IPS-NIHi7 (cell line): ENCODE data around the gene ACP3.

Source experiments
- DNase-seq: peaks from one replicate; pipeline ENCODE4 v3.0.0; 2012; ENCODE audit warnings: mixed read lengths; ENCODE audit errors: extremely low spot score

The ACP3 gene

GRCh38 chr3:132315851-132316250 is 1.4 kb upstream of the ACP3 start:
- no peak for DNase-seq

GRCh38 chr3:132318451-132318850 is 1.2 kb downstream of the ACP3 start:
- DNase-seq = no peak

GRCh38 chr3:132321304-132321703 is 4.1 kb downstream of the ACP3 start:
- no peak for DNase-seq

- DNase-seq = no peak
These were observed 7.9 kb downstream of the ACP3 start for GRCh38 chr3:132325103-132325606.

GRCh38 chr3:132325634-132326033 is 8.4 kb downstream of the ACP3 start:
- DNase-seq = no peak

GRCh38 chr3:132326251-132326650 is 9.0 kb downstream of the ACP3 start:
- DNase-seq = no peak

- DNase-seq = no peak
These were observed 14.9 kb downstream of the ACP3 start for GRCh38 chr3:132332082-132332481.

GRCh38 chr3:132332508-132332907 is 15.3 kb downstream of the ACP3 start:
- DNase-seq = no peak

- no peak for DNase-seq
These were observed 24.5 kb downstream of the ACP3 start for GRCh38 chr3:132341746-132342145.

- DNase-seq = no peak
These were observed 25.0 kb downstream of the ACP3 start for GRCh38 chr3:132342183-132342582.

- no peak for DNase-seq
These were observed 25.4 kb downstream of the ACP3 start for GRCh38 chr3:132342610-132343009.

GRCh38 chr3:132343018-132343612 is 25.9 kb downstream of the ACP3 start:
- DNase-seq = peak; percentile 53

- no peak for DNase-seq
These were observed 27.6 kb downstream of the ACP3 start for GRCh38 chr3:132344666-132345280.

- DNase-seq = no peak
These were observed 29.9 kb downstream of the ACP3 start for GRCh38 chr3:132346841-132347736.

- DNase-seq = no peak
These were observed 30.6 kb downstream of the ACP3 start for GRCh38 chr3:132347811-132348210.

- no peak for DNase-seq
These were observed 31.3 kb downstream of the ACP3 start for GRCh38 chr3:132348531-132348930.

GRCh38 chr3:132350814-132351213 is 33.6 kb downstream of the ACP3 start:
- no peak for DNase-seq

GRCh38 chr3:132351222-132351806 is 34.1 kb downstream of the ACP3 start:
- peak; percentile 20 for DNase-seq

- peak; percentile 74 for DNase-seq
These were observed 35.4 kb downstream of the ACP3 start for GRCh38 chr3:132352556-132353143.

- DNase-seq = no peak
These were observed 37.9 kb downstream of the ACP3 start for GRCh38 chr3:132354916-132355702.

GRCh38 chr3:132356568-132356967 is 39.4 kb downstream of the ACP3 start:
- DNase-seq = no peak
